Astrocyte of the spinal cord (primary cell): ENCODE results near the gene CES5A.

ENCODE experiments used
- DNase-seq: peaks from one replicate; pipeline ENCODE4 v3.0.0; 2011; ENCODE audit warnings: low read depth, low spot score
- H3K4me3 ChIP-seq: 2 replicates; pipeline ENCODE4 v1.5.1; 2011; ENCODE audit warnings: low read depth, mild to moderate bottlenecking, low read length, moderate library complexity
- CTCF ChIP-seq: IDR thresholded peaks from 2 replicates; pipeline ENCODE4 v1.5.1; 2012; ENCODE audit warnings: low read depth, mild to moderate bottlenecking, low read length, inconsistent platforms
- in situ Hi-C: cut with HindIII; loops from 2 replicates; pipeline ENCODE4 v1.10.0; 2017; ENCODE audit warnings: low sequenced_read_pairs

Gene CES5A

GRCh38 chr16:55901566-55902217 lies 26.5 kb upstream of the CES5A start:
- no peak overlapping the region for H3K4me3 ChIP-seq
- in situ Hi-C loops: no loop called here
- no peak for DNase-seq
- TF ChIP-seq CTCF: no peak

- no peak for TF ChIP-seq CTCF
- H3K4me3 ChIP-seq: no peak overlapping the region
- in situ Hi-C loops: no loop called here
- DNase-seq: no peak
These were observed 25.6 kb upstream of the CES5A start for GRCh38 chr16:55900616-55901393.

- in situ Hi-C loops: no loop called here
- no peak for DNase-seq
- TF ChIP-seq CTCF: no peak
- no peak overlapping the region for H3K4me3 ChIP-seq
These were observed 24.7 kb upstream of the CES5A start for GRCh38 chr16:55899857-55900256.

- in situ Hi-C loops: no loop called here
- no peak for TF ChIP-seq CTCF
- no peak for DNase-seq
- H3K4me3 ChIP-seq: no peak overlapping the region
These were observed 23.4 kb upstream of the CES5A start for GRCh38 chr16:55898592-55898991.

GRCh38 chr16:55892821-55893220 lies 17.6 kb upstream of the CES5A start:
- no peak overlapping the region for H3K4me3 ChIP-seq
- no peak for DNase-seq
- in situ Hi-C loops: no loop called here
- no peak for TF ChIP-seq CTCF

- in situ Hi-C loops: no loop called here
- no peak for TF ChIP-seq CTCF
- no peak overlapping the region for H3K4me3 ChIP-seq
- DNase-seq: no peak
These were observed 14.3 kb upstream of the CES5A start for GRCh38 chr16:55889518-55889917.
